ENCODE data around the gene TRIP11.

Gene TRIP11

GRCh38 chr14:91931478-91932088 is 108.3 kb downstream of the TRIP11 start:
- Histone ChIP-seq H3K36me3 (no peaks in the 10 kb centered on the region), H3K4me1 (ENCODE audit: control insufficient read depth in 1 of 2, insufficient read depth in 1 of 2, low read depth in 1 of 2, low read length in 1 of 2) (no peaks in the 10 kb centered on the region), H3K27me3 (no peaks in the 10 kb centered on the region), H3K4me3 (ENCODE audit: low read depth in 1 of 2, low read length in 1 of 2) (no peak overlapping the region), H3K27ac (no peak overlapping the region), H3K9me3 (no peaks in the 10 kb centered on the region)
- TF ChIP-seq CTCF (IDR thresholded peaks at IDR 0.05): no peak

- H3K4me3 ChIP-seq (ENCODE audit: low read depth in 1 of 2, low read length in 1 of 2): no peak overlapping the region
- H3K4me1 ChIP-seq (ENCODE audit: control insufficient read depth in 1 of 2, insufficient read depth in 1 of 2, low read depth in 1 of 2, low read length in 1 of 2): no peaks in the 10 kb centered on the region
- no peaks in the 10 kb centered on the region for H3K9me3 ChIP-seq
- no peak overlapping the region for H3K27ac ChIP-seq
- TF ChIP-seq CTCF (IDR thresholded peaks at IDR 0.05): no peak
- no peaks in the 10 kb centered on the region for H3K27me3 ChIP-seq
- H3K36me3 ChIP-seq: no peaks in the 10 kb centered on the region
Observed at GRCh38 chr14:91929700-91930099, 110.2 kb downstream of the TRIP11 start.

- TF ChIP-seq CTCF (IDR thresholded peaks at IDR 0.05): no peak
- H3K4me1 ChIP-seq (ENCODE audit: control insufficient read depth in 1 of 2, insufficient read depth in 1 of 2, low read depth in 1 of 2, low read length in 1 of 2): no peaks in the 10 kb centered on the region
- H3K9me3 ChIP-seq: no peaks in the 10 kb centered on the region
- no peaks in the 10 kb centered on the region for H3K27me3 ChIP-seq
- no peaks in the 10 kb centered on the region for H3K36me3 ChIP-seq
- H3K4me3 ChIP-seq (ENCODE audit: low read depth in 1 of 2, low read length in 1 of 2): no peak overlapping the region
- no peak overlapping the region for H3K27ac ChIP-seq
Observed at GRCh38 chr14:91927800-91928199, 112.1 kb downstream of the TRIP11 start.

- H3K36me3 ChIP-seq: no peaks in the 10 kb centered on the region
- no peak overlapping the region for H3K4me3 ChIP-seq (ENCODE audit: low read depth in 1 of 2, low read length in 1 of 2)
- no peaks in the 10 kb centered on the region for H3K4me1 ChIP-seq (ENCODE audit: control insufficient read depth in 1 of 2, insufficient read depth in 1 of 2, low read depth in 1 of 2, low read length in 1 of 2)
- no peak overlapping the region for H3K27ac ChIP-seq
- H3K27me3 ChIP-seq: no peaks in the 10 kb centered on the region
- H3K9me3 ChIP-seq: no peaks in the 10 kb centered on the region
- TF ChIP-seq CTCF (IDR thresholded peaks at IDR 0.05): no peak
Observed at GRCh38 chr14:91927191-91927590, 112.7 kb downstream of the TRIP11 start.

- Histone ChIP-seq H3K27ac (no peak overlapping the region), H3K4me1 (ENCODE audit: control insufficient read depth in 1 of 2, insufficient read depth in 1 of 2, low read depth in 1 of 2, low read length in 1 of 2) (no peaks in the 10 kb centered on the region), H3K4me3 (ENCODE audit: low read depth in 1 of 2, low read length in 1 of 2) (no peak overlapping the region), H3K9me3 (no peaks in the 10 kb centered on the region), H3K27me3 (no peaks in the 10 kb centered on the region), H3K36me3 (no peaks in the 10 kb centered on the region)
- no peak for TF ChIP-seq CTCF (IDR thresholded peaks at IDR 0.05)
Observed at GRCh38 chr14:91926131-91926890, 113.5 kb downstream of the TRIP11 start.
